GM23248 (cell line): Measurements from ENCODE around the gene KIF4A. TPM values are rescaled to one million over a fixed set of nuclear protein-coding genes. Genes with fewer than 3 reads are reported as not detected.

Experiments
- DNase-seq: peaks from one replicate; pipeline ENCODE4 v3.0.0-alpha.2; 2015
- H2AFZ ChIP-seq: fragments of 200-600 bp; sonication (generic); 2 replicates; pipeline ENCODE4 v1.6.1; 2016; ENCODE audit warnings: antibody characterized with exemption
- H3F3A ChIP-seq: fragments of 200-600 bp; sonication (generic); 2 replicates; pipeline ENCODE4 v1.6.1; 2016; ENCODE audit warnings: mild to moderate bottlenecking, antibody characterized with exemption, mixed run types; ENCODE audit not compliant: insufficient read depth
- H3K27ac ChIP-seq: fragments of 200-600 bp; sonication (generic); 2 replicates; pipeline ENCODE4 v1.5.1; 2016; ENCODE audit warnings: mild to moderate bottlenecking
- H3K27me3 ChIP-seq: fragments of 200-600 bp; sonication (generic); replicated peaks from 2 replicates; pipeline ENCODE4 v1.6.1; 2016; ENCODE audit warnings: mild to moderate bottlenecking; ENCODE audit not compliant: insufficient read depth
- H3K36me3 ChIP-seq: fragments of 200-600 bp; sonication (generic); 2 replicates; pipeline ENCODE4 v1.6.1; 2016; ENCODE audit warnings: low read depth, mild to moderate bottlenecking
- H3K4me1 ChIP-seq: fragments of 200-600 bp; sonication (generic); 2 replicates; pipeline ENCODE4 v1.6.1; 2016; ENCODE audit warnings: mild to moderate bottlenecking; ENCODE audit not compliant: insufficient read depth
- H3K4me2 ChIP-seq: fragments of 200-600 bp; sonication (generic); one replicate; pipeline ENCODE4 v1.6.1; 2016; ENCODE audit warnings: mild to moderate bottlenecking; ENCODE audit not compliant: unreplicated experiment
- H3K4me3 ChIP-seq: fragments of 200-600 bp; sonication (generic); 2 replicates; pipeline ENCODE4 v1.5.1; 2016; ENCODE audit warnings: mild to moderate bottlenecking
- H3K79me2 ChIP-seq: fragments of 200-600 bp; sonication (generic); 2 replicates; pipeline ENCODE4 v1.6.1; 2016; ENCODE audit warnings: mild to moderate bottlenecking; ENCODE audit not compliant: insufficient read depth
- H3K9ac ChIP-seq: fragments of 200-600 bp; sonication (generic); 2 replicates; pipeline ENCODE4 v1.6.1; 2016; ENCODE audit warnings: mild to moderate bottlenecking
- H3K9me2 ChIP-seq: fragments of 200-600 bp; sonication (generic); 2 replicates; pipeline ENCODE4 v1.6.1; 2016; ENCODE audit warnings: mixed run types, mild to moderate bottlenecking, moderate library complexity; ENCODE audit not compliant: insufficient read depth
- H3K9me3 ChIP-seq: fragments of 200-600 bp; sonication (generic); one replicate; pipeline ENCODE4 v1.6.1; 2017; ENCODE audit warnings: low read depth
- H4K20me1 ChIP-seq: fragments of 200-600 bp; sonication (generic); 2 replicates; pipeline ENCODE4 v1.6.0; 2016; ENCODE audit not compliant: insufficient read depth
- EZH2 ChIP-seq: fragments of 200-600 bp; sonication (generic); IDR thresholded peaks from 2 replicates; pipeline ENCODE4 v1.6.1; 2018; ENCODE audit warnings: antibody characterized with exemption, mild to moderate bottlenecking; ENCODE audit not compliant: insufficient read depth, poor library complexity, severe bottlenecking
- EZH2phosphoT487 ChIP-seq: fragments of 200-600 bp; sonication (generic); IDR thresholded peaks from 2 replicates; pipeline ENCODE4 v1.6.1; 2018; ENCODE audit warnings: antibody characterized with exemption, moderate library complexity, mild to moderate bottlenecking, low read depth; ENCODE audit not compliant: insufficient read depth
- WGBS, 2 experiments: methylation state at CpG; one replicate each; pipeline ENCODE4 v1.1.6; 2015 to 2017; ENCODE audit warnings: low lambda C conversion rate in 2 of 2, low coverage in 1 of 2; ENCODE audit errors: missing lambda C conversion rate in 2 of 2; 5-methylcytosine and 5-hydroxymethylcytosine counted together
- in situ Hi-C: fragments of 300-500 bp; cut with MboI; formaldehyde crosslinking; loops from 2 replicates; pipeline ENCODE4 v1.15.0; 2020
- polyA plus RNA-seq: library from polyadenylated mRNA; unstranded; fragments of >200 nt; fragmentation: Nextera tagmentation; extraction: Ambion mirVana; gene quantifications from 2 replicates; pipeline ENCODE4 v1.2.1, GENCODE V29; 2016
- total RNA-seq: library from RNA; depleted of rRNA; stranded (reverse); fragments of >200 nt; shearing (Covaris generic); gene quantifications from 2 replicates; pipeline ENCODE4 v1.2.3, GENCODE V29; 2014

Gene KIF4A
- total and polyA plus RNA-seq, 2 experiments from 2014 or later = 5.6 to 7.6 TPM

- no peaks in the 10 kb centered on the region for H3K9me3 ChIP-seq
- WGBS, 2 experiments = 97 to 100% methylated on average over 3 of the region's 3 CpGs
- DNase-seq = no peak
- no peak for TF ChIP-seq EZH2phosphoT487
- TF ChIP-seq EZH2 = no peak
- in situ Hi-C loops = no loop called here
- H2AFZ ChIP-seq = no peak overlapping the region
- no peaks in the 10 kb centered on the region for H3F3A ChIP-seq
- no peaks in the 10 kb centered on the region for H3K27me3 ChIP-seq
- no peak overlapping the region for H3K4me2 ChIP-seq
- H3K9ac ChIP-seq = no peak overlapping the region
- H3K4me1 ChIP-seq = no peaks in the 10 kb centered on the region
- H3K4me3 ChIP-seq = no peak overlapping the region
- no peaks in the 10 kb centered on the region for H3K36me3 ChIP-seq
- no peak overlapping the region for H3K27ac ChIP-seq
- no peaks in the 10 kb centered on the region for H4K20me1 ChIP-seq
- H3K9me2 ChIP-seq = no peaks in the 10 kb centered on the region
- H3K79me2 ChIP-seq = no peaks in the 10 kb centered on the region
Observed at GRCh38 chrX:70280573-70280972, 9.3 kb upstream of the KIF4A start.

- no peaks in the 10 kb centered on the region for H3K36me3 ChIP-seq
- H3K9me2 ChIP-seq = no peaks in the 10 kb centered on the region
- no peak for TF ChIP-seq EZH2phosphoT487
- TF ChIP-seq EZH2 = no peak
- no peaks in the 10 kb centered on the region for H3F3A ChIP-seq
- WGBS, 2 experiments = 92 to 98% methylated on average over 8 to 21 of the region's 21 CpGs
- H3K79me2 ChIP-seq = no peaks in the 10 kb centered on the region
- DNase-seq = no peak
- no peak within 1 kb of the TSS for H2AFZ ChIP-seq
- H4K20me1 ChIP-seq = no peaks in the 10 kb centered on the region
- H3K9me3 ChIP-seq = no peaks in the 10 kb centered on the region
- no peak within 1 kb of the TSS for H3K4me3 ChIP-seq
- no peaks in the 10 kb centered on the region for H3K4me1 ChIP-seq
- H3K27ac ChIP-seq = no peak within 1 kb of the TSS
- in situ Hi-C loops = no loop called here
- no peak within 1 kb of the TSS for H3K9ac ChIP-seq
- no peaks in the 10 kb centered on the region for H3K27me3 ChIP-seq
- no peak within 1 kb of the TSS for H3K4me2 ChIP-seq
Observed at GRCh38 chrX:70281951-70282350, 8.0 kb upstream of the KIF4A start, which contains the start of gene RAB41. RAB41 (plus strand) TSS chrX:70282172; CDS start chrX:70282218, 46 bp downstream.

- Histone ChIP-seq H2AFZ (peak overlapping the region; percentile 90), H3K27me3 (no peaks in the 10 kb centered on the region), H3K4me3 (peak overlapping the region; percentile 92), H3K36me3 (no peaks in the 10 kb centered on the region), H3K4me1 (peaks cover 3% of the 10 kb centered on the region; the same call in 1 of the 2 replicates), H3F3A (no peaks in the 10 kb centered on the region), H3K79me2 (peaks cover 49% of the 10 kb centered on the region), H3K4me2 (peak overlapping the region; percentile 90), H3K9ac (peak overlapping the region; percentile 87), H3K9me2 (no peaks in the 10 kb centered on the region), H3K27ac (peak overlapping the region; percentile 45; the same call in 1 of the 2 replicates), H3K9me3 (no peaks in the 10 kb centered on the region), H4K20me1 (no peaks in the 10 kb centered on the region)
- peak; percentile 64 for DNase-seq
- in situ Hi-C loops = no loop called here
- no peak for TF ChIP-seq EZH2
- no peak for TF ChIP-seq EZH2phosphoT487
- WGBS, 2 experiments = 1 to 3% methylated on average over 9 to 11 of the region's 11 CpGs
Observed at GRCh38 chrX:70289168-70289792, 624 bp upstream of the KIF4A start.

GRCh38 chrX:70292788-70293187 lies 2.9 kb downstream of the KIF4A start:
- Histone ChIP-seq H3K27ac (no peak overlapping the region), H3K79me2 (peaks cover 62% of the 10 kb centered on the region), H3K4me3 (0 out of 2 replicates have a peak overlapping the region, but pooled peaks have one; percentile 9), H3K27me3 (no peaks in the 10 kb centered on the region), H3K4me1 (peaks cover 3% of the 10 kb centered on the region; the same call in 1 of the 2 replicates), H3K9me2 (no peaks in the 10 kb centered on the region), H3K9me3 (no peaks in the 10 kb centered on the region), H4K20me1 (no peaks in the 10 kb centered on the region), H3K9ac (no peak overlapping the region), H3F3A (no peaks in the 10 kb centered on the region), H3K4me2 (no peak overlapping the region), H2AFZ (peak overlapping the region; percentile 69), H3K36me3 (no peaks in the 10 kb centered on the region)
- TF ChIP-seq EZH2phosphoT487 = no peak
- no peak for TF ChIP-seq EZH2
- 0% methylated on average over 1 of the region's 1 CpG for WGBS, 2 experiments
- in situ Hi-C loops = no loop called here
- DNase-seq = no peak
